CD4-positive, alpha-beta T cell (primary cell): ENCODE results near the gene CCSER1. TPM values are rescaled to one million over a fixed set of nuclear protein-coding genes. Genes with fewer than 3 reads are reported as not detected.

Source experiments
- ATAC-seq: fragments of 200-7000 bp; cut with Tn5 transposase; one replicate; pipeline ENCODE4 v1.10.0; 2022; ENCODE audit warnings: mild to moderate bottlenecking; ENCODE audit not compliant: poor library complexity
- CTCF ChIA-PET: fragments of 350-600 bp; sonication (Branson Sonifier 250); formaldehyde crosslinking; loops from one replicate; lab custom pipeline; 2021; ENCODE audit warnings: antibody characterized with exemption, inconsistent platforms; lab: Charles Lee
- POLR2A ChIA-PET: fragments of 350-600 bp; sonication (Branson Sonifier 250); formaldehyde crosslinking; loops from one replicate; lab custom pipeline; 2021; ENCODE audit warnings: antibody characterized with exemption, inconsistent platforms; lab: Charles Lee
- DNase-seq, 14 experiments: peaks; one replicate each; pipeline ENCODE4 v3.0.0-alpha.2; 2013 to 2020; ENCODE audit warnings: mixed read lengths in 2 of 14
- H3K27ac ChIP-seq, 2 donors: one replicate each; pipeline versions ENCODE4 v1.5.1 to v1.7.0; 2013; ENCODE audit warnings: low read length in 2 of 2, low read depth in 1 of 2, mild to moderate bottlenecking in 1 of 2
- H3K27me3 ChIP-seq, 2 experiments: 1 replicate in 1 of 2; 2 replicates in 1 of 2; pipeline versions ENCODE4 v1.6.1 to v1.7.0; 2013; ENCODE audit warnings: low read length in 2 of 2, control low read depth in 1 of 2, mild to moderate bottlenecking in 1 of 2, moderate library complexity in 1 of 2; ENCODE audit not compliant: insufficient read depth in 2 of 2, control insufficient read depth in 1 of 2
- H3K36me3 ChIP-seq: one replicate; pipeline ENCODE4 v1.6.1; 2013; ENCODE audit warnings: low read length, control low read depth; ENCODE audit not compliant: insufficient read depth
- H3K4me1 ChIP-seq: one replicate; pipeline ENCODE4 v1.6.1; 2013; ENCODE audit warnings: low read length, control low read depth; ENCODE audit not compliant: insufficient read depth
- H3K4me3 ChIP-seq: one replicate; pipeline ENCODE4 v1.5.1; 2013; ENCODE audit warnings: mild to moderate bottlenecking, low read length, moderate library complexity
- H3K9me3 ChIP-seq, 2 experiments: 1 replicate in 1 of 2; 2 replicates in 1 of 2; pipeline versions ENCODE4 v1.6.1 to v1.7.0; 2013; ENCODE audit warnings: low read length in 2 of 2, mild to moderate bottlenecking in 2 of 2, control low read depth in 1 of 2, moderate library complexity in 1 of 2; ENCODE audit not compliant: control insufficient read depth in 1 of 2, insufficient read depth in 1 of 2
- H3K27ac Mint-ChIP-seq: one replicate; pipeline ENCODE4 v1.8.0; 2020; ENCODE audit warnings: mixed read lengths
- H3K27me3 Mint-ChIP-seq: one replicate; pipeline ENCODE4 v1.8.0; 2021; ENCODE audit warnings: mixed read lengths
- H3K36me3 Mint-ChIP-seq: one replicate; pipeline ENCODE4 v1.8.0; 2021; ENCODE audit warnings: low read depth, mixed read lengths
- H3K4me1 Mint-ChIP-seq: one replicate; pipeline ENCODE4 v1.8.0; 2021; ENCODE audit warnings: low read depth, mixed read lengths
- H3K4me3 Mint-ChIP-seq: one replicate; pipeline ENCODE4 v1.8.0; 2020; ENCODE audit warnings: mild to moderate bottlenecking, mixed read lengths
- H3K9me3 Mint-ChIP-seq: one replicate; pipeline ENCODE4 v1.8.0; 2020; ENCODE audit warnings: mixed read lengths
- CTCF ChIP-seq: fragments of 200-600 bp; IDR thresholded peaks from one replicate; pipeline ENCODE4 v1.8.0; 2022; ENCODE audit warnings: antibody characterized with exemption, mild to moderate bottlenecking
- intact Hi-C, 2 experiments: fragments of 100-400 bp; cut with DNase I in 1 of 2; cut with micrococcal nuclease in 1 of 2; formaldehyde crosslinking; loops; one replicate each; pipeline versions ENCODE4 v1.15.1 to v1.9.0; 2023 to 2025; cut with DNase I, micrococcal nuclease
- total RNA-seq, 174 experiments: library from RNA in 2 of 174; stranded (reverse) in 2 of 174; gene quantifications; one replicate each; pipeline ENCODE4 v1.2.3 and lab custom pipeline; 2021 to 2026

The CCSER1 gene
- total RNA-seq, 2 experiments from 2014 or later: 0.36 to 0.71 TPM

- intact Hi-C loops: no loop called here
- H3K27me3 ChIP-seq: no peaks in the 10 kb centered on the region
- Mint-ChIP-seq H3K27me3 (no peaks in the 10 kb centered on the region), H3K4me1 (no peaks in the 10 kb centered on the region), H3K27ac (no peak overlapping the region), H3K4me3 (no peak overlapping the region), H3K36me3 (no peaks in the 10 kb centered on the region), H3K9me3 (peaks cover 2% of the 10 kb centered on the region)
- DNase-seq (no peak), ATAC-seq (no peak)
- H3K9me3 ChIP-seq: peaks cover 0 to 5% of the 10 kb centered on the region in 2 experiments
- H3K27ac ChIP-seq: no peak overlapping the region
- H3K4me3 ChIP-seq: no peak overlapping the region
- no peaks in the 10 kb centered on the region for H3K4me1 ChIP-seq
- CTCF ChIA-PET: no interaction called here
- no peaks in the 10 kb centered on the region for H3K36me3 ChIP-seq
- TF ChIP-seq CTCF: no peak
- POLR2A ChIA-PET: no interaction called here
These were observed 984.4 kb downstream of the CCSER1 start for GRCh38 chr4:91111556-91111955.

GRCh38 chr4:91113130-91113706, 986.0 kb downstream of the CCSER1 start:
- no peak for TF ChIP-seq CTCF
- CTCF ChIA-PET: no interaction called here
- H3K27ac Mint-ChIP-seq: no peak overlapping the region
- no peaks in the 10 kb centered on the region for H3K4me1 ChIP-seq
- H3K4me3 ChIP-seq: no peak overlapping the region
- H3K4me3 Mint-ChIP-seq: no peak overlapping the region
- peaks cover 4 to 5% of the 10 kb centered on the region in 2 experiments for H3K9me3 ChIP-seq
- H3K27me3 ChIP-seq: no peaks in the 10 kb centered on the region
- no peak overlapping the region for H3K27ac ChIP-seq
- POLR2A ChIA-PET: no interaction called here
- no peak for DNase-seq
- no peaks in the 10 kb centered on the region for H3K27me3 Mint-ChIP-seq
- H3K4me1 Mint-ChIP-seq: no peaks in the 10 kb centered on the region
- H3K36me3 ChIP-seq: no peaks in the 10 kb centered on the region
- no peak for ATAC-seq
- no peaks in the 10 kb centered on the region for H3K9me3 Mint-ChIP-seq
- intact Hi-C loops: no loop called here
- H3K36me3 Mint-ChIP-seq: no peaks in the 10 kb centered on the region

DNA sequence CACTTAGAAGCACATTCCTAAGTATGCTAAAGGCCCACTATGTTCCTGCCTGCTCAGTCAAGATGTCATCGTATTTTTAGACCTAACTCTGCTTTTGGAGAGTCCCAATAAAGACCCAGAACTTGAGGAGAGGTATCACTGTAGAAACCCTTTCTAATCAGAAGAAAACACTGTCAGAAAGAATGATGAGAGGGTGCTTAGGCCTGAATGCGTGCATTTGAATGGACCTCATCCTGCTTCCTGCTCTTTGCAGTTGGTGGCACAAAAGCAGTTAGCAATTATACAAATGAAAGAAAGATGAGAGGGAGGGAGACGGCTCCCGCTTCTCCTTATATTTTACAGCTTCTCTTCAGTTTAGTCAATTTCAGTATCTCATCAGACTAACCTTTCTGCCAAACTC, 987.2 kb downstream of the CCSER1 start:
- no peak for TF ChIP-seq CTCF
- intact Hi-C loops: no loop called here
- Mint-ChIP-seq H3K27ac (no peak overlapping the region), H3K36me3 (no peaks in the 10 kb centered on the region), H3K4me3 (no peak overlapping the region), H3K27me3 (no peaks in the 10 kb centered on the region), H3K9me3 (no peaks in the 10 kb centered on the region), H3K4me1 (no peaks in the 10 kb centered on the region)
- H3K9me3 ChIP-seq: peaks cover 4 to 5% of the 10 kb centered on the region in 2 experiments
- H3K27me3 ChIP-seq: no peaks in the 10 kb centered on the region
- no peak overlapping the region for H3K4me3 ChIP-seq
- no peaks in the 10 kb centered on the region for H3K36me3 ChIP-seq
- no peaks in the 10 kb centered on the region for H3K4me1 ChIP-seq
- CTCF ChIA-PET: no interaction called here
- DNase-seq (no peak), ATAC-seq (no peak)
- no peak overlapping the region for H3K27ac ChIP-seq
- POLR2A ChIA-PET: no interaction called here
